Astrocyte (in vitro differentiated cells and primary cell): ENCODE results near the gene PCGF3. TPM values are rescaled to one million over a fixed set of nuclear protein-coding genes. Genes with fewer than 3 reads are reported as not detected.

Experiments used
- DNase-seq: peaks from one replicate; pipeline ENCODE4 v3.0.0-alpha.2; 2010; ENCODE audit warnings: low read depth
- FAIRE-seq: peaks from 2 replicates; lab custom pipeline; 2011; peaks lifted over from hg19 to GRCh38; lab: Jason Lieb, UNC
- H2AFZ ChIP-seq: 2 replicates; pipeline ENCODE4 v1.6.0; 2012; ENCODE audit warnings: low read depth, low read length, inconsistent platforms
- H3K27ac ChIP-seq: 2 replicates; pipeline ENCODE4 v1.5.1; 2011; ENCODE audit warnings: low read depth, low read length, inconsistent platforms
- H3K27me3 ChIP-seq: 2 replicates; pipeline ENCODE4 v1.6.0; 2011; ENCODE audit warnings: low read length, inconsistent platforms; ENCODE audit not compliant: insufficient read depth
- H3K36me3 ChIP-seq: 2 replicates; pipeline ENCODE4 v1.5.1; 2011; ENCODE audit warnings: low read length, inconsistent platforms; ENCODE audit not compliant: insufficient read depth
- H3K4me1 ChIP-seq: 2 replicates; pipeline ENCODE4 v1.5.1; 2011; ENCODE audit warnings: low read length, inconsistent platforms; ENCODE audit not compliant: insufficient read depth
- H3K4me2 ChIP-seq: 2 replicates; pipeline ENCODE4 v1.6.0; 2012; ENCODE audit warnings: low read length, inconsistent platforms
- H3K4me3 ChIP-seq: 2 replicates; pipeline ENCODE4 v1.5.1; 2011; ENCODE audit warnings: low read depth, mild to moderate bottlenecking, low read length, inconsistent platforms; ENCODE audit not compliant: insufficient read depth
- H3K79me2 ChIP-seq: 2 replicates; pipeline ENCODE4 v1.6.0; 2012; ENCODE audit warnings: mild to moderate bottlenecking, low read length, inconsistent platforms; ENCODE audit not compliant: insufficient read depth
- H3K9ac ChIP-seq: 2 replicates; pipeline ENCODE4 v1.6.0; 2012; ENCODE audit warnings: mild to moderate bottlenecking, low read length, inconsistent platforms
- H3K9me3 ChIP-seq: 2 replicates; pipeline ENCODE4 v1.5.1; 2012; ENCODE audit warnings: low read depth, mild to moderate bottlenecking, low read length, inconsistent platforms; ENCODE audit not compliant: insufficient read depth
- H4K20me1 ChIP-seq: 2 replicates; pipeline ENCODE4 v1.6.0; 2012; ENCODE audit warnings: low read length, inconsistent platforms; ENCODE audit not compliant: insufficient read depth
- H3K27ac Mint-ChIP-seq: one replicate; pipeline ENCODE4 v1.8.0; 2021; ENCODE audit warnings: mild to moderate bottlenecking, mixed read lengths; ENCODE audit not compliant: unreplicated experiment
- H3K27me3 Mint-ChIP-seq: one replicate; pipeline ENCODE4 v1.8.0; 2021; ENCODE audit warnings: low read depth, mixed read lengths; ENCODE audit not compliant: unreplicated experiment
- H3K36me3 Mint-ChIP-seq: one replicate; pipeline ENCODE4 v1.8.0; 2021; ENCODE audit warnings: low read depth, mixed read lengths; ENCODE audit not compliant: unreplicated experiment
- H3K4me1 Mint-ChIP-seq: one replicate; pipeline ENCODE4 v1.8.0; 2021; ENCODE audit warnings: low read depth, mixed read lengths; ENCODE audit not compliant: unreplicated experiment
- H3K4me3 Mint-ChIP-seq: one replicate; pipeline ENCODE4 v1.8.0; 2021; ENCODE audit warnings: mild to moderate bottlenecking, moderate library complexity, mixed read lengths; ENCODE audit not compliant: unreplicated experiment
- H3K9me3 Mint-ChIP-seq: one replicate; pipeline ENCODE4 v1.8.0; 2021; ENCODE audit warnings: mild to moderate bottlenecking, mixed read lengths; ENCODE audit not compliant: unreplicated experiment
- CTCF ChIP-seq: IDR thresholded peaks from 2 replicates; pipeline ENCODE4 v1.5.1; 2011; ENCODE audit warnings: low read depth, mild to moderate bottlenecking, inconsistent platforms, low read length, moderate library complexity; ENCODE audit not compliant: insufficient read depth
- EZH2 ChIP-seq: IDR thresholded peaks from 2 replicates; pipeline ENCODE4 v1.6.1; 2012; ENCODE audit warnings: mild to moderate bottlenecking, low read length, inconsistent platforms; ENCODE audit not compliant: insufficient read depth
- total RNA-seq: library from RNA; stranded (reverse); gene quantifications from 2 replicates; pipeline ENCODE4 v1.2.1, GENCODE V29; 2021

PCGF3 gene
- total RNA-seq, 1 donor from 2014 or later, result 65.7 TPM

DNA sequence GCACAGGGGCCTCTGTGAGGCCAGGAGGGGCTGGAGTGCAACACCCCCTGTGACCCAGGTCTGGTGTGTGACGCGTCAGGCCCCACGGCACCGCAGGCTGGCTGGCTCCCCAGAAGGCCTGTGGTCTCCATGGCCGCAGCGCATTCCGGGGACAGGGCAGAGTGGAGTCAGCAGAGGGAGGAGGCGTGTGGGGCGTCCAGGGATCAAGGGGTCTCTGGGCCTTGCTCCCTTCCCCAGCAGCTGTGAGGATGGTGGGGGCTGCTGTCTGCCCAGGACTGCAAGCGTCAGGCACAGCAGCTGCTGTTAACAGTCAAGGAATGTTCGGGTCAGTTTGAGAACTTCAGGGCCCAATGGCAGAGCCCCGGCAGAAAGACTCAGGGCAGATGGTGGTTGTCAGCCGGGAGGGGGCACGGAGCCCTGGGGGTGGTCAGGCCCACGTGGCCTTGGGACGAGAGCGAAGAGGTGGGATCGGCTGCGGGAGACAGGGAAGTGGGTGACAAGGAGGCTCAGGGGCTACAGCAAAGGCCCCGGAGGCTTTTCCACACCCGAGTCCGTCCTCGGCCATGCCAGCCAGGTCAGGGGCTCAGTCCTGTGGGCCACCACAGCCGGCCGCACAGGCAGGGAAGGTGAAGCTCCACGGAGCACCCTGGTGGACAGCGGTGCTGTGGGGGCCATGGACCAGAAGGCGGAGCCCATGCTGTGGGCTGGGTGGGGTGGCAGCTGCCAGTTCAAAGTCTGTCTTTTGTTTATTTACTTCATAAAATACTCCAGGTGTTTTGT, 18.3 kb downstream of the PCGF3 start:
- no peak for DNase-seq
- no peaks in the 10 kb centered on the region for H3K9me3 ChIP-seq
- H2AFZ ChIP-seq, result no peak overlapping the region
- FAIRE-seq, result no peak
- peaks cover 99% of the 10 kb centered on the region for H3K79me2 ChIP-seq
- Mint-ChIP-seq H3K27ac (no peak overlapping the region), H3K9me3 (peaks cover 4% of the 10 kb centered on the region), H3K27me3 (no peaks in the 10 kb centered on the region), H3K4me3 (no peak overlapping the region), H3K4me1 (peaks cover 23% of the 10 kb centered on the region), H3K36me3 (peaks cover 17% of the 10 kb centered on the region)
- H3K27me3 ChIP-seq, result no peaks in the 10 kb centered on the region
- TF ChIP-seq CTCF (no peak), EZH2 (no peak)
- peaks cover 4% of the 10 kb centered on the region for H3K4me1 ChIP-seq
- H3K9ac ChIP-seq, result no peak overlapping the region
- H3K4me2 ChIP-seq, result no peak overlapping the region
- no peak overlapping the region for H3K27ac ChIP-seq
- peaks cover 3% of the 10 kb centered on the region for H3K36me3 ChIP-seq
- peaks cover 92% of the 10 kb centered on the region for H4K20me1 ChIP-seq
- H3K4me3 ChIP-seq, result no peak overlapping the region

DNA sequence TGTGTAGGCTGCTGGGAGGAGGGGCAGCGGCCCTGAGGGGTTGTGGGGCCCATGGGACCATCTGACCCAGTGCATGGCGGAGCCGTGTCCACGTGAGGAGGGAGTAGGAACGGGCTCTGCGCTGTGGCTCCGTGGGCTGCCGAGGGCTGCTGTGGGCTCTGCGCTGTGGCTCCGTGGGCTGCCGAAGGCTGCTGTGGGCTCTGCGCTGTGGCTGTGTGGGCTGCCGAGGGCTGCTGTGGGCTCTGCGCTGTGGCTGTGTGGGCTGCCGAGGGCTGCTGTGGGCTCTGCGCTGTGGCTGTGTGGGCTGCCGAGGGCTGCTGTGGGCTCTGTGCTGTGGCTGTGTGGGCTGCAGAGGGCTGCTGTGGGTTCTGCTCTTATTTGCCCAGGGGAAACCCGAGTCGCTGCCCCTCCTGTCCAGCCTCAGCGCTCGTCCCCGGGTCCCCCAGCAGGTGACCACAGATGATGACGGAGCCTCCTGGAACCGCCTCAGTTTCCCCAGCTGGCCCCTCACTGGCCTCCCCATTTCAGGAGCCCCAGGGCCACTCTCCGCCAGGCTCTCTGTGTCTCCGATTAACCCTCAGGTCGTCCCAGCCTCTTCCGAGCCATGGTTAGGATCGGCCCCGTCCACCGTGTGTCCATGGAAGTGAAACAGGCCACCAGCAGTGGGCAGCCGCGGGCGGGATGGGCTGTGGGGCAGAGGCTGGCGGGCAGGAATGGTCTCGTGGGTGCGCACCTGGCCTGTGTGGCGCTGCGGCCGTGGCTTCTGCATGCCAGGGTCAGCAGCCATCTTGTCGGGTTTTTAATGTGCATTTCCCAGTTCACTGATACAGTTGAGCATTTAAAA, 20.0 kb downstream of the PCGF3 start:
- Histone ChIP-seq H3K9me3 (no peaks in the 10 kb centered on the region), H3K79me2 (peaks cover 99% of the 10 kb centered on the region), H2AFZ (no peak overlapping the region), H3K4me2 (no peak overlapping the region), H3K27ac (no peak overlapping the region), H3K36me3 (peaks cover 3% of the 10 kb centered on the region), H4K20me1 (peaks cover 88% of the 10 kb centered on the region), H3K9ac (no peak overlapping the region), H3K4me1 (peaks cover 4% of the 10 kb centered on the region), H3K27me3 (no peaks in the 10 kb centered on the region), H3K4me3 (no peak overlapping the region)
- Mint-ChIP-seq H3K4me1 (peaks cover 23% of the 10 kb centered on the region), H3K9me3 (peaks cover 2% of the 10 kb centered on the region), H3K27me3 (no peaks in the 10 kb centered on the region), H3K4me3 (no peak overlapping the region), H3K27ac (no peak overlapping the region), H3K36me3 (peaks cover 16% of the 10 kb centered on the region)
- DNase-seq (no peak), FAIRE-seq (no peak)
- TF ChIP-seq EZH2 (no peak), CTCF (no peak)
